Measurements from ENCODE around the gene ROCK2. TPM values are rescaled to one million over a fixed set of nuclear protein-coding genes. Genes with fewer than 3 reads are reported as not detected.

The ROCK2 gene
- total RNA-seq, 1 donor from 2014 or later, result 63.5 TPM

- ATAC-seq, result no peak
These were observed 184.2 kb downstream of the ROCK2 start for GRCh38 chr2:11160256-11160655.

DNA sequence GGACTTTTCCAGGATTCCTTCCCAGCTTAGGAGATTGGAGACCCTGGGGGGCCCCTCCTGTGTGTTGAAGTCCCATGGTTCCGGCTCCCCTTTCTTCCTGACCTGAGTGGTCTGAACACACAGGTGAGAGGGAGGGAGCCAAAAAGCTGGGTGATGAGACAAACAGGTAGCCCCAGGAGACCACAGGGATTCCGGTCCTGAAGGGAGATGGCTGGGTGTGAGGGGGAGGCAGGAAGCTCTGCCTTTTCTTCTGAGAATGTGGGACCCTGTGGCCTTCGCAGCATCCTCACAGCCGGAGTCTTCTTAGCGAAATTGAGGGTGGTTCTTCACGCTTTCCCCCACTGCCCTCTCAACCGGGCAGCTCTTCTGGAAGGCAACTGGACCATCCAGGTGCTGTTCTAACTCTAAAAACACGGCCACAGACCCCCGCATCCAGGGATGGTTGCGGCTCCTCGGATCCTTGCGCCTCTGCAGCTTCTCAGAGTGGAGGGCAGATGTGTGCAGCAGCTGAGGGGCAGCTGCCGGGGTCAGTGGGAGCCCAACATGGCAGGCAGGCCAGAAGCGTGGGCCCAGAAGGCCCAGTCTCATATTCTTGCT is 184.8 kb downstream of the ROCK2 start:
- no peaks in the 10 kb centered on the region for H3K9me3 ChIP-seq
- intact Hi-C loops (cut with DNase I), result no loop called here
- peaks cover 11% of the 10 kb centered on the region for H3K36me3 ChIP-seq
- no peaks in the 10 kb centered on the region for H3K27me3 ChIP-seq
- no peak overlapping the region for H3K27ac ChIP-seq
- ATAC-seq (no peak), DNase-seq (no peak)
- TF ChIP-seq, protein P1, sequence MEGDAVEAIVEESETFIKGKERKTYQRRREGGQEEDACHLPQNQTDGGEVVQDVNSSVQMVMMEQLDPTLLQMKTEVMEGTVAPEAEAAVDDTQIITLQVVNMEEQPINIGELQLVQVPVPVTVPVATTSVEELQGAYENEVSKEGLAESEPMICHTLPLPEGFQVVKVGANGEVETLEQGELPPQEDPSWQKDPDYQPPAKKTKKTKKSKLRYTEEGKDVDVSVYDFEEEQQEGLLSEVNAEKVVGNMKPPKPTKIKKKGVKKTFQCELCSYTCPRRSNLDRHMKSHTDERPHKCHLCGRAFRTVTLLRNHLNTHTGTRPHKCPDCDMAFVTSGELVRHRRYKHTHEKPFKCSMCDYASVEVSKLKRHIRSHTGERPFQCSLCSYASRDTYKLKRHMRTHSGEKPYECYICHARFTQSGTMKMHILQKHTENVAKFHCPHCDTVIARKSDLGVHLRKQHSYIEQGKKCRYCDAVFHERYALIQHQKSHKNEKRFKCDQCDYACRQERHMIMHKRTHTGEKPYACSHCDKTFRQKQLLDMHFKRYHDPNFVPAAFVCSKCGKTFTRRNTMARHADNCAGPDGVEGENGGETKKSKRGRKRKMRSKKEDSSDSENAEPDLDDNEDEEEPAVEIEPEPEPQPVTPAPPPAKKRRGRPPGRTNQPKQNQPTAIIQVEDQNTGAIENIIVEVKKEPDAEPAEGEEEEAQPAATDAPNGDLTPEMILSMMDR (IDR thresholded peaks at IDR 0.05), result no peak
- peaks cover 7% of the 10 kb centered on the region for H3K4me1 ChIP-seq
- no peak overlapping the region for H3K4me3 ChIP-seq

More at GRCh38 chr2:11160256-11160655, 184.2 kb downstream of the ROCK2 start:
- no peak overlapping the region for H3K4me3 ChIP-seq
- TF ChIP-seq, protein P1 (IDR thresholded peaks at IDR 0.05), result no peak
- DNase-seq, result no peak
- peaks cover 11% of the 10 kb centered on the region for H3K36me3 ChIP-seq
- H3K27me3 ChIP-seq, result no peaks in the 10 kb centered on the region
- intact Hi-C loops (cut with DNase I), result no loop called here
- H3K9me3 ChIP-seq, result no peaks in the 10 kb centered on the region
- peaks cover 7% of the 10 kb centered on the region for H3K4me1 ChIP-seq
- no peak overlapping the region for H3K27ac ChIP-seq

DNA sequence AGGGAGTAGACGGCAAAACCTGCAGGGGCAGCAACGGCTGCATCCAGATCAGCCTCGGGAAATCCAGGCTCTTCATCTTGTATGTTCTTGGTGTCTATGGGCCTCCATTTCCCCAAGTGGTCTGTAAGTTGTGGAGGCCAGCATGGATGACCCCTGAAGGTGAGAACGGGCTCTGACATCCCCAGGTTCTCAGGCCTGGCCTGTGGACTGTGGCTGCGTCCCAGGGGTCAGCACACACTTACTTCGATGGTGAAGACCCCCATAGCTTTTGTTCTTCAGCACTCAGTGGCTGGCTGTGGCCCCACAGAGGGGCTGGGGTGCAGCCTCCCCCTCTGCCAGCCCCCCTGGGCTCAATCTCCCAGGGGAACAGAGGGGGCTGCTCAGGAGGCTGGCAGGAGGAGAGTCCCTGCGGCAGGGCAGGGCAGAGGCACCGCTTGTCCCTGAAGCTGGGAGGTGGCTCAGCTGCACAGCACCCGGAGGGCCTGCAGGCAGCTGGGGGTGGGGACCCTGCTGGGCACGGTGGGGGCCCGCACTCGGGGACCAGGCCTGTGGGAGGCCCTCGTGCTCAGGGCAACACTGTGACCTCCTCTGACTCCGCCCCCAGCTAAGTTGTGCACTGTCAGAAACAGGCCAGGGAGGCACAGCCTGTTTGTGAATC is 185.4 kb downstream of the ROCK2 start:
- peaks cover 11% of the 10 kb centered on the region for H3K36me3 ChIP-seq
- intact Hi-C loops (cut with DNase I), result no loop called here
- H3K27me3 ChIP-seq, result no peaks in the 10 kb centered on the region
- no peaks in the 10 kb centered on the region for H3K9me3 ChIP-seq
- TF ChIP-seq, protein P1 (IDR thresholded peaks at IDR 0.05), result no peak
- peaks cover 7% of the 10 kb centered on the region for H3K4me1 ChIP-seq
- H3K27ac ChIP-seq, result no peak overlapping the region
- H3K4me3 ChIP-seq, result no peak overlapping the region
- no peak for ATAC-seq
- no peak for DNase-seq

DNA sequence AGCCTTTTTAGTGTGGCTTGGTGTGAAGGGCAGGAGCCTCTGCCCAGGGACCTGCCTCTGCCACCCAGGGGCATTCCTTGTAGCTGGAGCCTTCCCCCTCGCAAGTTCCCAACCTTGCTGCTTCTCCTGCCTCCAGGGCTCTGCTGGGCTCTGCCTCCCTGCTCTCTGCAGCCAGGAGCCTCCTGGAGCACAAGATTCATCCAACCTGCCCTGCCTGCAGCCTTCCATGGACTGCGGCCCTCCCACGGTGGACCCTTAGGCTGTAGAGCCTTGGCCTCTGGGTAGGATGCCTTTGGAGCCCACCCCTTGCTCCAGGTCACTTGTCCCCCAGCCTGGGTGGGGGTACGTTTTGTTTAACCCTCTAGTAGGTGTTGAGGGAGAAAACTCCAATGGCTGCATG is 186.7 kb downstream of the ROCK2 start:
- Histone ChIP-seq H3K27me3 (no peaks in the 10 kb centered on the region), H3K27ac (no peak overlapping the region), H3K4me1 (peaks cover 7% of the 10 kb centered on the region), H3K4me3 (no peak overlapping the region), H3K36me3 (peaks cover 11% of the 10 kb centered on the region), H3K9me3 (no peaks in the 10 kb centered on the region)
- TF ChIP-seq, protein P1 (IDR thresholded peaks at IDR 0.05), result no peak
- intact Hi-C loops (cut with DNase I), result no loop called here
- DNase-seq (no peak), ATAC-seq (no peak)

DNA sequence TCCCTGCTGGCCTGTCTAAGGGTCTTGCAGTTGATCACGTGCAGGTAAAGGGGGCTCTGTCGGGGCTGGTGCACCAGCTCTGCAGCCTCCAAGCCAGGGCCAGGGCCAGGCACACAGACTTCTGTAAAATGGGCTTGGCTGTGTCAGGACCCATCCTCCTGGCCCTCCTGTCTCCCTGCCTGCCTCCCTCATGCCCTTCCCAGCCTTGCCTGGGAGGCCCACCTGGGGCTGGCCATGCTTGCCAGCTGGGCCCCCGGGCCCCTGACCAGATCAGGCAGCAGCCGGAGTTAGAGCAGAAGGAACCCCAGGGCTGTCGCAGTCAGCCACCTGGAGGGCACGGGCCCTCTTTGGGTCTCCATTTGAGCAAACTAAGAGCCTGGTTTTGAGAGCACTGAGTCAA is 187.1 kb downstream of the ROCK2 start:
- intact Hi-C loops (cut with DNase I), result no loop called here
- DNase-seq, result no peak

More for the DNA sequence above, 187.1 kb downstream of the ROCK2 start:
- Histone ChIP-seq H3K36me3 (peaks cover 11% of the 10 kb centered on the region), H3K27me3 (no peaks in the 10 kb centered on the region), H3K4me3 (no peak overlapping the region), H3K4me1 (peaks cover 7% of the 10 kb centered on the region), H3K27ac (no peak overlapping the region), H3K9me3 (no peaks in the 10 kb centered on the region)
- TF ChIP-seq, protein P1 (IDR thresholded peaks at IDR 0.05), result no peak
- ATAC-seq, result no peak
